ENCODE results near the gene NSUN6.

GRCh38 chr10:18650404-18650997, 886 bp downstream of the NSUN6 start:
- TF ChIP-seq, protein P1, sequence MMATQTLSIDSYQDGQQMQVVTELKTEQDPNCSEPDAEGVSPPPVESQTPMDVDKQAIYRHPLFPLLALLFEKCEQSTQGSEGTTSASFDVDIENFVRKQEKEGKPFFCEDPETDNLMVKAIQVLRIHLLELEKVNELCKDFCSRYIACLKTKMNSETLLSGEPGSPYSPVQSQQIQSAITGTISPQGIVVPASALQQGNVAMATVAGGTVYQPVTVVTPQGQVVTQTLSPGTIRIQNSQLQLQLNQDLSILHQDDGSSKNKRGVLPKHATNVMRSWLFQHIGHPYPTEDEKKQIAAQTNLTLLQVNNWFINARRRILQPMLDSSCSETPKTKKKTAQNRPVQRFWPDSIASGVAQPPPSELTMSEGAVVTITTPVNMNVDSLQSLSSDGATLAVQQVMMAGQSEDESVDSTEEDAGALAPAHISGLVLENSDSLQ (IDR thresholded peaks at IDR 0.05): no peak
- TF ChIP-seq HDGF (IDR thresholded peaks at IDR 0.05; ENCODE audit: borderline replicate concordance) (no peak), BHLHE40 (IDR thresholded peaks at IDR 0.05; ENCODE audit: borderline replicate concordance) (no peak), ELF4 (IDR thresholded peaks at IDR 0.05) (no peak), NFRKB (IDR thresholded peaks at IDR 0.05) (no peak), SP1 (IDR thresholded peaks at IDR 0.05) (no peak), TARDBP (IDR thresholded peaks at IDR 0.05) (no peak), L3MBTL2 (conservative IDR thresholded peaks at IDR 0.05) (no peak), LEF1 (IDR thresholded peaks at IDR 0.05; ENCODE audit: borderline replicate concordance) (no peak), SUZ12 (IDR thresholded peaks at IDR 0.05) (no peak), ARNT (IDR thresholded peaks at IDR 0.05) (no peak), FOXM1 (IDR thresholded peaks at IDR 0.05; ENCODE audit: borderline replicate concordance) (no peak)
